ENCODE results near the gene IL4.

The IL4 gene

DNA sequence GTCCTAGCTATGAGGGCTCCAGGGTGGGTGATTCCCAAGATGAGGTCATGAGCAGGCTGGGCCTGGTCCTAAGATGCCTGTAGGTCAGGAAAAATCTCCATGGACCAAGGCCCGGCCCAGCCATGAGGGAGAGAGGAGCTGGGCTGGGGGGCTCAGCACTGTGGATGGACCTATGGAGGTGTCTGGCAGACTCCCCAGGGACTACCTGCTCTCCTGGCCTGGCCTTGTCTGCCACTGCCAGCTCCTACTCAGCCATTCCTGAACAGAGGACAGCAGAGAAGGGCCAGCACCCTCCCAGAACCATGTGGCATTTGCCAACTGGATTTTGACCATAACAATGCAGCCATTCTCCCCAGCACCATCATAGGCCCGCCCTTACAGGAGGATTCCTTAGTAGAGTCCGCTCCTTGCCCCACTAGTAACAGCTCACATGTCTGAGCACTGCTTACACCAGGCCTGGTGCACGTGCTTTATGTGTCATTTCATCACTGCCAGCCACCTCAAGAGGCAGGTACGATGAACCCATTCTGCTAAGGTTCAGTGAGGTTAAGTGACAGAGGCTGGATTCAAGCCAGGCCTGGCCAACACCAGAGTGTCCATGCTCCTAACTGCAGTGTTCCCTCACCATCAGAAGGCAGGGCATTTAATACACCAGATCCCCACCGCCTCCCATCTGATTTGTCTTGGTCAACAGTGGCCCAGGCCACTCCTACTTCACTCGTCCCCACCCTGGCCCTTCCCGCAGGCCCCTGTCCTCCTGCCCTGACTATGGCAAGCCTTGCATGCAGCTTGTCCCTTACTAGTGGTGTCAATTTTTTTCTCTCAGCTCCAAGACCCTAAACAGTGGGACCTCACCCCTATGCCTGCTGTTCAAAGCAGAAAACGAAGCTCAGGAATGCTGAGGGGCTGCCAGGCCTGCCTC is 15.1 kb upstream of the IL4 start:
- no peak for DNase-seq

DNA sequence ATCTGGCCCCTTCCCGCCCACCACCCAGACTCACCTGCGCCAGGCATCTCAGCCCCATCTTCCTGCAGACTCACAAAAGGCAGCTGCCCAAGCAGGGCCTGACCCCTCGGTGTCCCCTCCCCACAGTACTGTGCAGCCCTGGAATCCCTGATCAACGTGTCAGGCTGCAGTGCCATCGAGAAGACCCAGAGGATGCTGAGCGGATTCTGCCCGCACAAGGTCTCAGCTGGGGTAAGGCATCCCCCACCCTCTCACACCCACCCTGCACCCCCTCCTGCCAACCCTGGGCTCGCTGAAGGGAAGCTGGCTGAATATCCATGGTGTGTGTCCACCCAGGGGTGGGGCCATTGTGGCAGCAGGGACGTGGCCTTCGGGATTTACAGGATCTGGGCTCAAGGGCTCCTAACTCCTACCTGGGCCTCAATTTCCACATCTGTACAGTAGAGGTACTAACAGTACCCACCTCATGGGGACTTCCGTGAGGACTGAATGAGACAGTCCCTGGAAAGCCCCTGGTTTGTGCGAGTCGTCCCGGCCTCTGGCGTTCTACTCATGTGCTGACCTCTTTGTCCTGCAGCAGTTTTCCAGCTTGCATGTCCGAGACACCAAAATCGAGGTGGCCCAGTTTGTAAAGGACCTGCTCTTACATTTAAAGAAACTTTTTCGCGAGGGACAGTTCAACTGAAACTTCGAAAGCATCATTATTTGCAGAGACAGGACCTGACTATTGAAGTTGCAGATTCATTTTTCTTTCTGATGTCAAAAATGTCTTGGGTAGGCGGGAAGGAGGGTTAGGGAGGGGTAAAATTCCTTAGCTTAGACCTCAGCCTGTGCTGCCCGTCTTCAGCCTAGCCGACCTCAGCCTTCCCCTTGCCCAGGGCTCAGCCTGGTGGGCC is 13.9 kb upstream of the IL4 start:
- DNase-seq = no peak

DNA sequence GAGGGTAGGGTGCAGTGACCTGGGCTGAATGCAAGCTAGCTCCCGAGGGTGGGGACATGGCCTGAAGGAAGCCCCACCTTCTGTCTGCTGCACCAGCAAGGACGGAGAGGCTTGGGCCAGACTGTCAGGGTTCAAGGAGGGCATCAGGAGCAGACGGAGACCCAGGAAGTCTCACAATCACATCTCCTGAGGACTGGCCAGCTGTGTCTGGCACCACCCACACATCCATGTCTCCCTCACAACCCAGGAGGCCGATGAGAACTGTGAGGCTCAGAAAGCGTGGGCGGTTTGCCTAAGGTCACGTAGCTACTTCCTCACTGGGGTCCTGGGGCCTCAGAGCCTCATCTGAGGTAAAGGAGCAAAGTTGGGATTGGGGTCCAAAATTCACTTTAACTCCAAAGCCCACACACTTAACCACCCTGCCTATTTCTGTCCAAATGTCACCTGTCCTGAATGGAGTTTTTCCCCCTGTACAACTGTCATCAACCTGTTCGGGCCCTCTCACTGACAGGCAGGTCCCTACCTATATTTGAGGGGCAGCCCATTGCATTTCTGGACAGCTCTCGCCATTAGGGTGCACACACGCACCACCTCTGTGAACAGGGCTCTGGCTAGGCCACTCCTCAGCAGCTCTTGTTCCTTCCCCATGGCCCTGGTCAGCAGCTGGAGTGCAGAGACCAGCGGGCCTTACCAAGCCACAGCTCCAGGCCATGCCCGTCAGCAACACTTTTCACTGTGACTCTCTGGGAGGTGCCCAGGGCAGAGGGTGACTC is 12.4 kb upstream of the IL4 start:
- DNase-seq = no peak

GRCh38 chr5:132662004-132662401 is 11.8 kb upstream of the IL4 start:
- no peak for DNase-seq

- no peak for DNase-seq
Measured at GRCh38 chr5:132662925-132663770, 10.6 kb upstream of the IL4 start.

- no peak for DNase-seq
Measured at GRCh38 chr5:132663771-132664695, 9.8 kb upstream of the IL4 start.

GRCh38 chr5:132664696-132665209 is 9.0 kb upstream of the IL4 start:
- no peak for DNase-seq

DNA sequence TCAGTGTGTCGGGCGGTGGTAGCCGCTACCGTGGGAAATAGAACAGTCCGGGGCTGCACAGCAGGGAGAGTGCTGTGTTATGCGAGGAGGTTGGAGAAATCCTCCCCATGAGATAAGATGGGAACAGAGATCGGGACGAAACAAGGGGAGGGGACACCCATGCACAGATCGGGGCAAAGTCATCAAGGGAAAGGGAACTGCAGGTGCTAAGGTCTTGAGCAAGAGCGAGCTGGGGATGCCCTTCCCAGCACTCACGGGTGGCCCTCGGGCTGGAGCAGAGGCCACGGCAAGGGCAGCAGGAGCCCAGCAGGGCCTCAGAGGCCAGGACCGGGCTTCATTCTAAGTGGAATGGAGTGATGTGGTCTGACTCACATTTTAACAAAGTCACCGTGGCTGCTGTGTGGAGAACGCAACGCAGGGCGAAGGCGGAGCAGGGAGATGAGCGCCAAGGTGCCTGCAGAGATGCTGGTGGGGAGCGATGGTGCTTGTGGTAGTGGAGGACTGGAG is 8.2 kb upstream of the IL4 start:
- DNase-seq = no peak

DNA sequence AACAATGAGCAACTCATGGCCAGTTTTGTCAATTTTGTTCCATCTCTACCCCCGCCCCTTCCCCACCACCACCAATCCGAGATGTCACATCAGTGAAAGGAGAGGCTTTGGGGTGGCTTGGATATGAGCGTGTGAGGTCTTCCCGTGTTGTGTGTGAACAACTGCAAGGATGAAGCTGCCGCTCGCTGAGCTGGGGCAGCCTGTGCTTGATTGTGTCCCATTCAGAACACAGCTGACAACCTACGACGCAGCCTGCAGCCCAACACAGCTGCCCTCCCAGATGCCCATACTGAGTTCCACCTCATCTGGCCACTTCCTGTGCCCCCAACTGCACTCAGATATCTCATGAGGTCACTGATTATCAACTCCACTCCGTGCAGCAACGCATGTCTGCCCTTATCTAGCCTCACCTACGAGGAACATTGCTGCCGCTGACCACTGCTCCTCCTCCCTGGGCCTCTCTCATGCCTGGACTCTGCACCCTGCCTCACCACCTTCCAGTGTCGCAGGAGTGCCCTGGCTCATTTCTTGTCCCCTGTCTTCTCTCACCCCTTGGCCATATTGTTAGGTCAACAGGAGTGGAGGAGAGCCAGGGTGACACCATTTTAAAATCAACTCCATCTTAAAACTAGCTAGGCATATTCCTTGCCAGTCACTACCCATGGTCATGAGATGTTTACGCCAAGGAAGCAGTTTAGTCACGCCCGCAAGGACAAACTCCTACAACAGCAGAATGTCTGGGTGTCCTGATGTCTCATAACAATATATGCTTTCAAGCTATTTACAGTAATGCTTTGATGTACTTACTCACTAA is 7.3 kb upstream of the IL4 start:
- no peak for DNase-seq

DNA sequence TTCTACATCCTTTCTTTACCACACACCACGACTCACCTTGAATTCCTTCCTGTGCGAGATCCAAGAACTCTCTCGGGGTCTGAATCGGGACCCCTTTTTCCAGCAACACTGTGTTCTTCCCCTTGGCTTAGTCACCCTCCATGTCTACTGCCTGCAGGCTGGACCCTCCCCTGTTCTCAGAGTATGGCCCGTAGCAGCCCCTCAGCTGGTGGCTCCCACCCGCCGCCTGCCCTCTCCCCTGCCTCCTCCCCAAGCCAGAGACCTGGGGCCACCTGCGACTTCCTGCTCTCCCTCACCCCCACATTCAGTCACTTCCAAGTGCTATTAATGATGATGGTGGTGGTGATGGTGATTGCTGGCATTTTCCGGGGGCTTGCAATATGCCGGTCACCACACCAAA is 6.5 kb upstream of the IL4 start:
- no peak for DNase-seq

DNA sequence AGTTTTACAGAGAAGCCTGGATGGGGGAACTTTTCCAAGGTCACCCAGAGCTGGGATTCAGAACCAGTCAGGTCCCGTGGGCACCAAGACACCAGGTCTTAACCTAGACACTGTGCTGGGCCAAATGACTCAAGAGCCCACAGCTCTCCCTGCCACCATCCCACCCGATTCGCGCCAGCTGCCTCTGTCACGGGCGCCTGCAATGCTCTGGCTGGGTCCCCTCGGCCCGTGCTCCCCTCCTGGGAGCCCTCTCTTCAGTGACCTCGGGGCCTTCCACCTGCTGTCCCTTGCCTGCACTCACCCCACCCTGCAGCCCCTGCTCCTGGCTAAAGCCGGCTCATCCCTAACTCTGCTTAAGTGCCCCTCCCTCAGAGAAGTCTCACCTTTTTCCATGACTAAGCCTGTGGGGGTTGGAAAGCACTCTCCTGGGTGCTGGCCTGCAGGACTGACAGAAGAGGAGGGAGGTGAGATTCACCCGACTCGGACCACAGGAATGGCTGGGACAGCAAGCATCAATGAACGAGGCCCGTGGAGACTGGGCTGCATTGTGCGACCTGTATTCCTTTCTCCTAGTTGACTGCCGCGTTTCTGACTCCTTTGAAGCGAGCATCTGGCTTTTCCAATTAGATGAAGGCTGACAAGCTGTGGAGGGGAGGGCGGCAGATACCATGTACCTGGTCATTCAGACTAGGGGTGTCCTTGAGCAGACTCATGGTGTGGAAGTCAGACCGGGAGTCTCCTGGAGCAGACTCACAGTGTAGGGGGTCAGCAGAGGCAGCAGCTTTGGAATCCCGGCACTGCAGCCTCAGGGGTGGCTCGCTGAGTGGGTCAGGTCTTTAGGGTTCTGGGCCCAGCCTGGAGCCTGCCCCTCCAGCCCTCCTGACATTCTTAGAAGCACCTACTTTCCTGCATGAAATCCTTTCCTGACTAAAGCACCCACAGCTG is 5.8 kb upstream of the IL4 start:
- no peak for DNase-seq

DNA sequence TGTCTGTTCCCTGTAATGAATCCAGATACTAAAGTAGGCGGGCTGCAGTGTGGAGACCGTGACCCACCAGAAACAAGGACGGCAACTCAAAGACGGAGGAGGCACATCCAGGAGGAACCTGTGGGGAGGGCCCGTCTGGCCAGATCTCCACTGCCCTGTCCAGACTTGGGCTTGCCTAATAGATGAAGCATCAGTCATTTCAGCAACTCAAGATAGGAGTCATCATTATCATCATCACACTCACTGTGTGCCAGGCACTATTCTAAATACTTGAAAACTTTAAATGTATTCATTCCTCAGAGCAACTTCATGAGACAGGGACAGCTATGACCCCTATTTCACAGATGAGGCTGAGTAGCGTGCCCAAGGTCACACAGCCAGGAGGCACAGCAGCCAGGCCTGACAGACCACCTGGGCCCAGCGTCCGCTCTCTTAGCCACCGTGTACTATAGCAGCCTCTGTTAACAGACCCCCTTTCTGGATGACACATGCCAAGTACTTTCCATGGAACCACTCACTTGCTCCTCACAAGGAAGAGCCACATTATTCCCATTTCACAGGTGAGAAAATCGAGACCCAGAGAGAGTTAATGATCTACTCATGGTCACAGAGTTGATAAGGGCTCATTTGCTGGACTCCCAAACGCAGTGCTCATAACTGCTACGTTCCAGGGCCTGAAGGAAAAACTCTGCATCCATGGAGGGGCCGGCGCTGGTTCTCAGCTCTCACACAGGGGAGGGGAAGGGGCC is 4.9 kb upstream of the IL4 start:
- DNase-seq = no peak

DNA sequence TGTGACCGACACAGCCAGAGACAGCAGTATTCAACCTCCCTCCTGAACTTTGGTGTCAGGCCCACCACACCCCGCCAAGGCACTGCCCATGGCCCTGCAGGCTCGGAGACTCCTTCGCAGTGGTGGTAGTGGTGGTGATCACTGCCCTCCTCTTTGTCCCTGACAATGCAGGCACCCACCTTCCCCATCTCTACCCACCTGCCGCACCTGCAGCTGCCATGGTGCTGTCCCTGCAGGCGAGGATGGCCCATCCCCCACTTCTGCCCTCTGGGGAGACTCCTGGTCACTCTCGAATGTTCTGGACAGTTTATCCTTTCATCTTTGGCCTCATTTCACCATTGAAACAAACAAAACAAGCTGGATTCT is 4.4 kb upstream of the IL4 start:
- no peak for DNase-seq

DNA sequence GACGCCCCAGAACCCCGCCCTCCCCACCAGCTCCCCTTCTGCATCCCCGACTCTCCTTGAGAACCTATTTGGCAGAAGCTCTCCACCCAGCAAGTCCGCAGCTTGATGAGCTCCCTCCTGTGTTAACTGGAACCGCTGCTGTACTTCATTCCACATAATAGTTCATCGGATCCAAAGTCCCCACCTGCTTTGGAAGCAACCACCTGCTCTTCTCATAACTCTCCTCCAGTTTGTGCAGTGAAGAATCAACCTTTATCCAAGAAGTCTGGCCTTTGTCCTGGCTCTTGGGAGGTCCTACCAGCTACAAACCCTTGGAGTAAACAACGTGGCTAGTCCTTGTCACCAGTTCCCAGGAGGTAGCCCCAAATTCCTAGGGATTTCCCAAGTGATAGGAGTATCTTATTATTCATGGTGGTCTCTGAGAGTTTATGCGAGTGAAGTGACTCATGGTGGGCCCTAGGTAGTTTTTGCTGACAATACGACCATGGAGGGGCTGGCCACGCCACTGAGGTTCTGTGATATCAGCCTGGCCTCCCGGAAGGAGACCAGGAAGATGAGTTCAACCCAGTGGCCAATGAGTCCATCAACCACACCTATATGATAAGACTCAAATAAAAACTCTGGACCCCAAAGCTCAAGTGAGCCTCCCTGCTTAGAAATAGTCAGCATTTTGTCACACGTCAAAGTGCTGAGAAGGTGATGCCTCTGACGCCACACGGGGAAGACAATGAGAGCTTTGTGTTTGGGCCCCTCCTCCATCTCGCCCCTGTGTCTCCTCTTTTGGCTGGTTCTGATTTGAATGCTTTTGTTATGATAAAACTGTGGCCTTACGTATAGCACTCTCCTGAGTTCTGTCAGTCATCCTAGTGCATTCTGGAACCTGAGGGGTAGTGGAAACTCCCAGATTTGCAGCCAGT is 3.6 kb upstream of the IL4 start:
- DNase-seq = no peak

DNA sequence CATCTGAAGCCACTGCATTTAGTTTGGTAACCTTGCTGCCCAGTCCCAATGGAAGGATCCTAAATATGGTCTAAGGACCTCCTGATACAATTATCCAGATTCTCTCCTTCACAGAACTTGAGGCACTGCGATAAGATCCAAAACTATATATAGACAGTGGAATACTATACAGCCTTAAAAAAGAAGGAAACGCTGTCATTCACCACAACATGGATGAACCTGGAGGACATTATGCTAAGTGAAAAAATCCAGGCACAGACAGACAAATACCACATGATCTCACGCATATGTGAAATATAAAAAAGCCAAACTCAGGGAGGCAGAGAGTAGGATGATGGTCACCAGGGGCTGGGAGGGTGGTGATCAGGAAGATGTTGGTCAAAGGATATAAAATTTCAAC is 2.8 kb upstream of the IL4 start:
- DNase-seq = no peak

DNA sequence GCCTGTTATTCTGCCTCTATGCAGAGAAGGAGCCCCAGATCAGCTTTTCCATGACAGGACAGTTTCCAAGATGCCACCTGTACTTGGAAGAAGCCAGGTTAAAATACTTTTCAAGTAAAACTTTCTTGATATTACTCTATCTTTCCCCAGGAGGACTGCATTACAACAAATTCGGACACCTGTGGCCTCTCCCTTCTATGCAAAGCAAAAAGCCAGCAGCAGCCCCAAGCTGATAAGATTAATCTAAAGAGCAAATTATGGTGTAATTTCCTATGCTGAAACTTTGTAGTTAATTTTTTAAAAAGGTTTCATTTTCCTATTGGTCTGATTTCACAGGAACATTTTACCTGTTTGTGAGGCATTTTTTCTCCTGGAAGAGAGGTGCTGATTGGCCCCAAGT is 301 bp upstream of the IL4 start:
- DNase-seq = no peak

Measured in SW 1271 (cell line).